PFSK-1 (cell line): Measurements from ENCODE around the gene PHLPP2.

Experiments
- FOXP2 ChIP-seq: optimal IDR thresholded peaks from 2 replicates; pipeline ENCODE3; 2011; ENCODE audit warnings: borderline replicate concordance, control low read depth, inconsistent platforms; ENCODE audit not compliant: insufficient read depth; ENCODE audit errors: extremely low read length, extremely low read depth
- POLR2AphosphoS5 ChIP-seq: IDR thresholded peaks from 2 replicates; pipeline ENCODE4 v1.6.1; 2012; ENCODE audit warnings: low read depth, mild to moderate bottlenecking, control low read depth, low read length, moderate library complexity
- REST ChIP-seq, 2 experiments: IDR thresholded peaks; 2 replicates each; pipeline versions ENCODE4 v1.6.1 to v1.8.0; 2011 to 2012; ENCODE audit warnings: low read depth in 2 of 2, low read length in 2 of 2, control low read depth in 1 of 2, inconsistent platforms in 1 of 2, mild to moderate bottlenecking in 1 of 2, moderate library complexity in 1 of 2; ENCODE audit not compliant: insufficient read depth in 1 of 2
- SIN3A ChIP-seq: IDR thresholded peaks from 2 replicates; pipeline ENCODE4 v1.6.1; 2012; ENCODE audit warnings: mild to moderate bottlenecking, low read length, moderate library complexity, borderline replicate concordance; ENCODE audit not compliant: insufficient read depth
- TAF1 ChIP-seq: IDR thresholded peaks from 2 replicates; pipeline ENCODE4 v1.6.1; 2012; ENCODE audit warnings: low read length, control low read depth, borderline replicate concordance; ENCODE audit not compliant: insufficient read depth

- no peak for TF ChIP-seq POLR2AphosphoS5
- TF ChIP-seq SIN3A: no peak
- TF ChIP-seq TAF1: no peak
- TF ChIP-seq REST (IDR thresholded peaks at IDR 0.05; ENCODE audit: insufficient read depth in 1 of 2, low read depth in 2 of 2, low read length in 2 of 2): no peak
- no peak for TF ChIP-seq FOXP2
Measured at GRCh38 chr16:71761097-71761496, 36.6 kb upstream of the PHLPP2 start.
